ENCODE measurements around the gene SGMS2. TPM values are rescaled to one million over a fixed set of nuclear protein-coding genes. Genes with fewer than 3 reads are reported as not detected.

SGMS2 gene
- total RNA-seq, 1 donor from 2014 or later: not detected

DNA sequence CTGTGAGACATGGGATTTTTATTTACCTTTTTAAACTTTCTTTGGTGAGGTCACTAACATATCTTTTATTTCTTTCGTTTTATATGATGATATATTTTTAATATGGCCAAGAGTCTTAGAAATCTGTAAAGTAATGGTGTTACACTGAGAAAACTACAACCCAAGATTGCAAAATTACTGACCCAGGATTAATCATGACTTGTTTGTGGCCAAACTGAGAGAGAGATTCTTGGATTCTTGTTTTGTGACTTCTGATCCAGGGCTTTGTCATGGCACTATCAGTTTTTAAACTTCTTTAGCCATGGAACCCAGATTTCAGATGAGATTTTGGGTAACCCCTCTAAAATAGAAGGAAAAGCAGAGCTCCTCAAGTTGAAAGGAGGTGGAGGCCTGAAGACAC is 42.0 kb downstream of the SGMS2 start:
- Mint-ChIP-seq H3K9me3 (ENCODE audit: unreplicated experiment) (no peaks in the 10 kb centered on the region), H3K27ac (ENCODE audit: unreplicated experiment) (no peak overlapping the region), H3K36me3 (ENCODE audit: unreplicated experiment) (no peaks in the 10 kb centered on the region), H3K27me3 (ENCODE audit: unreplicated experiment) (no peaks in the 10 kb centered on the region), H3K4me3 (ENCODE audit: unreplicated experiment) (no peak overlapping the region), H3K4me1 (ENCODE audit: low read depth, unreplicated experiment) (no peaks in the 10 kb centered on the region)
- TF ChIP-seq, protein P1, sequence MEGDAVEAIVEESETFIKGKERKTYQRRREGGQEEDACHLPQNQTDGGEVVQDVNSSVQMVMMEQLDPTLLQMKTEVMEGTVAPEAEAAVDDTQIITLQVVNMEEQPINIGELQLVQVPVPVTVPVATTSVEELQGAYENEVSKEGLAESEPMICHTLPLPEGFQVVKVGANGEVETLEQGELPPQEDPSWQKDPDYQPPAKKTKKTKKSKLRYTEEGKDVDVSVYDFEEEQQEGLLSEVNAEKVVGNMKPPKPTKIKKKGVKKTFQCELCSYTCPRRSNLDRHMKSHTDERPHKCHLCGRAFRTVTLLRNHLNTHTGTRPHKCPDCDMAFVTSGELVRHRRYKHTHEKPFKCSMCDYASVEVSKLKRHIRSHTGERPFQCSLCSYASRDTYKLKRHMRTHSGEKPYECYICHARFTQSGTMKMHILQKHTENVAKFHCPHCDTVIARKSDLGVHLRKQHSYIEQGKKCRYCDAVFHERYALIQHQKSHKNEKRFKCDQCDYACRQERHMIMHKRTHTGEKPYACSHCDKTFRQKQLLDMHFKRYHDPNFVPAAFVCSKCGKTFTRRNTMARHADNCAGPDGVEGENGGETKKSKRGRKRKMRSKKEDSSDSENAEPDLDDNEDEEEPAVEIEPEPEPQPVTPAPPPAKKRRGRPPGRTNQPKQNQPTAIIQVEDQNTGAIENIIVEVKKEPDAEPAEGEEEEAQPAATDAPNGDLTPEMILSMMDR (IDR thresholded peaks at IDR 0.05; ENCODE audit: partially characterized antibody, unreplicated experiment): no peak
- no peak for DNase-seq

DNA sequence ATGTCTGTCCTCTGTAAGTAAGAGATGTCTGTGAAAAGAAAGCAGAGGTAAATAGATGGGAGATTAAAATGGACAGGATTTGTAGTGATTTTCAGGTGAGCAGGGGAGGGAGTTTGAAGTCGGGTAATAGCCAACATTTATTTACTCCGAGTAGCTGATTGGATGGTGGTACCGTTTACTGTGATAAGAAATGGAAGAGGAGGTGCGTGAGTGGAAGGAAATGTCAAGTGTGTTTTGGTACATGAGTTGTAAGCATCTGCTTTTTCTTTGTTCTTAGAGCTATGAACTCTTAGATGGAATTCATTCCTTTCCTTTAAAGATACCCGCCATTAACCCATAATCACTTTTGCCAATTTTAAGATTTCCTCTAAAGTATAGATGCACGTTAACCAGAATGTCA is 45.5 kb downstream of the SGMS2 start:
- Mint-ChIP-seq H3K27me3 (ENCODE audit: unreplicated experiment) (peaks cover 3% of the 10 kb centered on the region), H3K27ac (ENCODE audit: unreplicated experiment) (no peak overlapping the region), H3K9me3 (ENCODE audit: unreplicated experiment) (no peaks in the 10 kb centered on the region), H3K4me3 (ENCODE audit: unreplicated experiment) (no peak overlapping the region), H3K4me1 (ENCODE audit: low read depth, unreplicated experiment) (no peaks in the 10 kb centered on the region), H3K36me3 (ENCODE audit: unreplicated experiment) (no peaks in the 10 kb centered on the region)
- no peak for DNase-seq
- TF ChIP-seq, protein P1 (IDR thresholded peaks at IDR 0.05; ENCODE audit: partially characterized antibody, unreplicated experiment): no peak

DNA sequence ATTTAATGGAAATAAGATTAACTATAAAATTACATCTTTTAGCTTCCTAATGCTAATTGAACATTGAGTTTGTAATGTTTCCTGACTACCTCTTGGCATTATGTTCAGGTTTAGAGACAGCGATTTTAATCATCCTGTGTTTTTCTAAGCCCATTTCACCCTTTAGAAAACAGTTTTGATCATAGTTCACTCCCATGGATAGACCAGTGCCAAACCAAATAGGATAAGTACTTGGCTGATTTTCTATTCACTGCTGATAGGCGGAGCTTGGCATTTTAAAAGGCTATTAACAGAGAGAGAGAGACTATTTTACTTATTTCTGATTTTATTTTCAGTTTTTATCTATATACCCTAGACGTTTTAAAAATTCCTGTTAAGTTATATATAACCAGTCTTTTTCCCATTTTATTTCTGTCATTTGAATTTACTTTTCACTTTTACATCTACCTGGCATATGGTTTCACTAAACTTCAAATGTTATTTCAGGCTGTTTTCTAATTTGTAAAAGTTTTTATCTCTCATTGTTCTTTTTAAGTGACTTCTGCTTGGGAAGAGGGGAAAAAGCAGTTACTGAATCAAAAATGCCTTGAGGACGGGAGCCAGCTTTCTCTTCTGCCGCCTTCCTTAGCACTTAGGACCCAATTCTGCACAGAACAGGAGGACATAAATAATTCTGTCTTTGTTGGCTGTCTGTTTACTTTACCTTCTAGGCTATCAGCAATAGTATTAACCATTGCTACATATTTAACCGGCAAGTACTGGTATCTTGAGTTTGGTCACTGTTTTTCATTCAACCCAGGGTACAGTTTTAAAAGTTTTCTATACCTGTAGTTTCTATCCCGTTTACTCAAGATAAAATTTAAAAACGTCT is 46.4 kb downstream of the SGMS2 start:
- Mint-ChIP-seq H3K4me3 (ENCODE audit: unreplicated experiment) (no peak overlapping the region), H3K4me1 (ENCODE audit: low read depth, unreplicated experiment) (no peaks in the 10 kb centered on the region), H3K9me3 (ENCODE audit: unreplicated experiment) (no peaks in the 10 kb centered on the region), H3K36me3 (ENCODE audit: unreplicated experiment) (no peaks in the 10 kb centered on the region), H3K27ac (ENCODE audit: unreplicated experiment) (no peak overlapping the region), H3K27me3 (ENCODE audit: unreplicated experiment) (peaks cover 3% of the 10 kb centered on the region)
- TF ChIP-seq, protein P1 (IDR thresholded peaks at IDR 0.05; ENCODE audit: partially characterized antibody, unreplicated experiment): no peak
- DNase-seq: no peak

DNA sequence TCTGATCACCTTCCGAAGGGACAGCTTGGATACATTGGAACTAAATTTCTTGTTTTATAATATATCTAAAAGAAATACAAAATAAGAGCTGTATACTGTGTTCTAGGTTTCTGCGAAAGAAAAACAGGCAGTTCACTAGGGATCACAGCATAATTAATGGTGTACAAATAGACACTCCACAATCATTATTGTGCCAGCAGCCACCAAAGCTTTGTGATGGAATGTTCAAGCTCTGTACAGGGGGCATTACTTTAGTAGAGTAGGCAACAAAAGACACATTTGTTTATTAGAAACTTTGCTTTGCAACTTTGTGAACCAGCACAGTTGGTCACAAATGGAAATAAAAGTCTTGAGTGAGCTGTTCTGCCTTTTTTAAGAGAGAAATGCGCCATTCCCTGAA is 49.3 kb downstream of the SGMS2 start:
- no peaks in the 10 kb centered on the region for H3K36me3 Mint-ChIP-seq (ENCODE audit: unreplicated experiment)
- no peak overlapping the region for H3K4me3 Mint-ChIP-seq (ENCODE audit: unreplicated experiment)
- DNase-seq: no peak
- no peak overlapping the region for H3K27ac Mint-ChIP-seq (ENCODE audit: unreplicated experiment)
- no peaks in the 10 kb centered on the region for H3K4me1 Mint-ChIP-seq (ENCODE audit: low read depth, unreplicated experiment)
- TF ChIP-seq, protein P1 (IDR thresholded peaks at IDR 0.05; ENCODE audit: partially characterized antibody, unreplicated experiment): no peak
- peaks cover 3% of the 10 kb centered on the region for H3K27me3 Mint-ChIP-seq (ENCODE audit: unreplicated experiment)
- H3K9me3 Mint-ChIP-seq (ENCODE audit: unreplicated experiment): no peaks in the 10 kb centered on the region

DNA sequence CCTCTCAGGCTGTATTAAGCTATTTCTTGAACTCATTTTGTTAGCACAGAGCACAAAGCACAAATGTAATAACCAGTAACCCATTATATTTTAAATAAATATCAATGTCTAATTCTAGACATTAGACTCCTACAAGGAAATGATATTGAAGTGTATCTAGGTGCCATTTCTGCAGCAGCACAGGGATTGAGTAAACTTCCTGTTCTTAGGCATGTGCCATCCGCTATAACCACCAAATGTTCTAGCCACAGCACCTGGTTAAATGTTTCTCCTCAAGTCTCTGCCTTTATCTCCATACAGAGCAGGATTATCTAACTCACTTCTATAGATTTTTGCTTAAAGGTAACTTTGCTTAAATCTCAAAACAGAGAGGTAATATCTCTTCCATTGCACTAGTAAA is 51.4 kb downstream of the SGMS2 start:
- Mint-ChIP-seq H3K36me3 (ENCODE audit: unreplicated experiment) (no peaks in the 10 kb centered on the region), H3K27ac (ENCODE audit: unreplicated experiment) (no peak overlapping the region)

More for the DNA sequence above, 51.4 kb downstream of the SGMS2 start:
- no peak for DNase-seq
- H3K27me3 Mint-ChIP-seq (ENCODE audit: unreplicated experiment): peaks cover 3% of the 10 kb centered on the region
- no peaks in the 10 kb centered on the region for H3K9me3 Mint-ChIP-seq (ENCODE audit: unreplicated experiment)
- TF ChIP-seq, protein P1 (IDR thresholded peaks at IDR 0.05; ENCODE audit: partially characterized antibody, unreplicated experiment): no peak
- no peak overlapping the region for H3K4me3 Mint-ChIP-seq (ENCODE audit: unreplicated experiment)
- no peaks in the 10 kb centered on the region for H3K4me1 Mint-ChIP-seq (ENCODE audit: low read depth, unreplicated experiment)
